PC-9 (cell line): ENCODE data around the gene IL22.

Experiments
- CTCF ChIP-seq: fragments of 200-600 bp; sonication (generic); conservative IDR thresholded peaks from 2 replicates; pipeline ENCODE4 v1.6.1; 2017; ENCODE audit warnings: mixed run types, antibody characterized with exemption, mild to moderate bottlenecking, moderate library complexity
- EZH2 ChIP-seq: fragments of 200-600 bp; sonication (generic); IDR thresholded peaks from 2 replicates; pipeline ENCODE4 v1.8.0; 2017; ENCODE audit warnings: antibody characterized with exemption, low read depth

- TF ChIP-seq CTCF (no peak), EZH2 (no peak)
Observed at GRCh38 chr12:68235576-68235975, 17.8 kb downstream of the IL22 start.
